ENCODE measurements around the gene RHBDL3. TPM values are rescaled to one million over a fixed set of nuclear protein-coding genes. Genes with fewer than 3 reads are reported as not detected.
A peak's percentile ranks its signal among the peaks of the same experiment; 100 is the strongest.

The RHBDL3 gene
- total and polyA plus RNA-seq, 4 donors, result 0.14 to 0.51 (median 0.25) TPM

DNA sequence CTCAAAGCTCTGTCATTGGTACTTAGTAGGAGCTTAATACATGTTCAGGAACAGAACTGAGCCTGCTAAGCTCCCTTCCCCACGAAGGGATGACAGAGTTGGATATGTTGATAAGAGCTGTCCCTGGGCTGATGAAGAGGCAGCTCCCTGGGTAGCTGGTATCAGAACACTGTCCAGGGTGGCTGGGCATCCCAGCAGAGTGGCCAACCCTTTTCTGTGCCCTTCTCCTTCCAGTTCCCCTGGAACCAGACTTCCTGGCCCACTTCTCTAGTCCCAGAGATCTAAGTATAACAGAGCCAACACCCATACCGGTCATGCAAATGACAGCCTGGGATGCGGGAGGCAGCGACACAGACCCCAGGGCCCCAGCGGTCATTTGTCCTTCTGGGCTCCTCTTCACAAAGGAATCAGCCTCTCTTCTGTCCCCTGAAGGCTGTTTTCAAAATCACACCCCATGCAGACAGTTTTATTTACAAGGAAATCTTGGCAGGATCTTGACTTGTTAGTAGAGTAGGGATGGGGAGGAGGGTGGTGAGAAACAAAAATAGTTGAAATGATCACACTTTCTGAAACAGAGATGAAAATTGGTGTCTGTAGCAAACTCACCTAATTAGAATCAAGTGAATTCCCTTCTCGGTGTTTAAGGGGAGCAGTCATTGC lies 1.4 kb upstream of the RHBDL3 start:
- H3K36me3 ChIP-seq (ENCODE audit: control insufficient read depth in 4 of 4, insufficient read depth in 4 of 4, low read length in 4 of 4), result no peaks in the 10 kb centered on the region
- no peak for ATAC-seq (ENCODE audit: insufficient read depth, low FRiP score)
- no peak overlapping the region for H3K9ac ChIP-seq (ENCODE audit: insufficient read depth in 1 of 2, low read length in 2 of 2)
- whole genome bisulfite sequencing, 2 donors, result 45 to 57% methylated on average over 6 of the region's 6 CpGs
- peak; percentile 44 to 83 (median 72) for DNase-seq
- no peak overlapping the region for H3K4me3 ChIP-seq
- no peaks in the 10 kb centered on the region for H3K9me3 ChIP-seq (ENCODE audit: control insufficient read depth in 4 of 4, insufficient read depth in 3 of 4, low read length in 3 of 4)
- H3K4me1 ChIP-seq (ENCODE audit: control insufficient read depth in 5 of 5, insufficient read depth in 5 of 5, low read length in 5 of 5), result peaks cover 0 to 38% (median 5%) of the 10 kb centered on the region in 5 donors
- H3K27me3 ChIP-seq (ENCODE audit: control insufficient read depth in 3 of 3, insufficient read depth in 3 of 3, low read length in 2 of 3), result peaks cover 0 to 41% (median 7%) of the 10 kb centered on the region in 3 donors
- no peak for TF ChIP-seq CTCF (IDR thresholded peaks at IDR 0.05; ENCODE audit: control extremely low read depth, extremely low read depth)
- no peak overlapping the region for H3K27ac ChIP-seq (ENCODE audit: low read depth in 1 of 2, low read length in 1 of 2)

DNA sequence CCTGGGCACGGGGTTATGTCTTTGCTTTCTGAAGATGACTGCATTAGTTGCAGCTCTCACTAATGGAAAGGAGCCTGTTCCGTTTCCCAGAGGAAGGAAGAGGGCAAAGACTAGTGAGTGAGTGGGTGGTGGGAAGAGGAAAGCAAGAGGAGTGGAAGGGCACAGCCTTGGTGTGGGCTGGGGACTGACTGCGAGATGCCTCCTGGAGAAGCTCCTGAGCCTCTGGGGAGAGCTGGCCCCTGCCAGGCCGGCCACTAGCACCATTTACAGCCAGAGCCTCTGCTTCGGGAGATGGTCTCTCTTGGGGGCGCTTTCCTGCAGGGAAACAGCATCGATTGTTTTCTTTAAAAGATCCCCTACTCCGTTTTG lies 825 bp upstream of the RHBDL3 start:
- no peak for TF ChIP-seq CTCF (IDR thresholded peaks at IDR 0.05; ENCODE audit: control extremely low read depth, extremely low read depth)
- Histone ChIP-seq H3K9me3 (ENCODE audit: control insufficient read depth in 4 of 4, insufficient read depth in 3 of 4, low read length in 3 of 4) (no peaks in the 10 kb centered on the region), H3K9ac (ENCODE audit: insufficient read depth in 1 of 2, low read length in 2 of 2) (no peak overlapping the region), H3K4me3 (no peak overlapping the region), H3K36me3 (ENCODE audit: control insufficient read depth in 4 of 4, insufficient read depth in 4 of 4, low read length in 4 of 4) (no peaks in the 10 kb centered on the region), H3K4me1 (ENCODE audit: control insufficient read depth in 5 of 5, insufficient read depth in 5 of 5, low read length in 5 of 5) (peaks cover 0 to 38% (median 5%) of the 10 kb centered on the region in 5 donors), H3K27ac (ENCODE audit: low read depth in 1 of 2, low read length in 1 of 2) (no peak overlapping the region), H3K27me3 (ENCODE audit: control insufficient read depth in 3 of 3, insufficient read depth in 3 of 3, low read length in 2 of 3) (peaks cover 0 to 41% (median 7%) of the 10 kb centered on the region in 3 donors)
- 37 to 45% methylated on average over 8 of the region's 8 CpGs for WGBS, 2 donors
- ATAC-seq (ENCODE audit: insufficient read depth, low FRiP score) (no peak), DNase-seq (no peak)

GRCh38 chr17:32266051-32266388 lies 388 bp downstream of the RHBDL3 start:
- WGBS, 2 donors, result 1% methylated on average over 34 to 55 of the region's 55 CpGs
- peaks cover 0 to 38% (median 5%) of the 10 kb centered on the region in 5 donors for H3K4me1 ChIP-seq (ENCODE audit: control insufficient read depth in 5 of 5, insufficient read depth in 5 of 5, low read length in 5 of 5)
- H3K36me3 ChIP-seq (ENCODE audit: control insufficient read depth in 4 of 4, insufficient read depth in 4 of 4, low read length in 4 of 4), result no peaks in the 10 kb centered on the region
- no peak overlapping the region for H3K9ac ChIP-seq (ENCODE audit: insufficient read depth in 1 of 2, low read length in 2 of 2)
- no peaks in the 10 kb centered on the region for H3K9me3 ChIP-seq (ENCODE audit: control insufficient read depth in 4 of 4, insufficient read depth in 3 of 4, low read length in 3 of 4)
- no peak for DNase-seq
- peak overlapping the region; percentile 49 for H3K4me3 ChIP-seq
- peaks cover 0 to 41% (median 7%) of the 10 kb centered on the region in 3 donors for H3K27me3 ChIP-seq (ENCODE audit: control insufficient read depth in 3 of 3, insufficient read depth in 3 of 3, low read length in 2 of 3)
- no peak for ATAC-seq (ENCODE audit: insufficient read depth, low FRiP score)
- no peak overlapping the region for H3K27ac ChIP-seq (ENCODE audit: low read depth in 1 of 2, low read length in 1 of 2)
- no peak for TF ChIP-seq CTCF (IDR thresholded peaks at IDR 0.05; ENCODE audit: control extremely low read depth, extremely low read depth)
